GM06990 (cell line): ENCODE measurements around the gene ADAMTS17.

Experiments used
- DNase-seq: peaks from one replicate; pipeline ENCODE4 v3.0.0-alpha.2; 2011; ENCODE audit not compliant: insufficient read length; ENCODE audit errors: extremely low read depth
- H3K27me3 ChIP-seq: replicated peaks from 2 replicates; pipeline ENCODE4 v1.6.0; 2011; ENCODE audit warnings: low read length; ENCODE audit not compliant: control insufficient read depth, insufficient read depth
- H3K36me3 ChIP-seq: 2 replicates; pipeline ENCODE4 v1.5.1; 2011; ENCODE audit warnings: low read length; ENCODE audit not compliant: control insufficient read depth, insufficient read depth
- H3K4me3 ChIP-seq: replicated peaks from 2 replicates; pipeline ENCODE4 v1.5.1; 2011; ENCODE audit warnings: low read depth, mild to moderate bottlenecking, control low read depth, low read length
- CTCF ChIP-seq: IDR thresholded peaks from 2 replicates; pipeline ENCODE4 v1.5.1; 2011; ENCODE audit warnings: low read length, control low read depth, mild to moderate bottlenecking, inconsistent platforms; ENCODE audit not compliant: insufficient read depth, poor library complexity, severe bottlenecking

Gene ADAMTS17

GRCh38 chr15:99969261-99969920 is 372.4 kb downstream of the ADAMTS17 start:
- DNase-seq, result no peak
- Histone ChIP-seq H3K4me3 (no peak overlapping the region), H3K27me3 (no peaks in the 10 kb centered on the region; the same call in none of the 2 replicates), H3K36me3 (no peaks in the 10 kb centered on the region)
- TF ChIP-seq CTCF, result no peak

DNA sequence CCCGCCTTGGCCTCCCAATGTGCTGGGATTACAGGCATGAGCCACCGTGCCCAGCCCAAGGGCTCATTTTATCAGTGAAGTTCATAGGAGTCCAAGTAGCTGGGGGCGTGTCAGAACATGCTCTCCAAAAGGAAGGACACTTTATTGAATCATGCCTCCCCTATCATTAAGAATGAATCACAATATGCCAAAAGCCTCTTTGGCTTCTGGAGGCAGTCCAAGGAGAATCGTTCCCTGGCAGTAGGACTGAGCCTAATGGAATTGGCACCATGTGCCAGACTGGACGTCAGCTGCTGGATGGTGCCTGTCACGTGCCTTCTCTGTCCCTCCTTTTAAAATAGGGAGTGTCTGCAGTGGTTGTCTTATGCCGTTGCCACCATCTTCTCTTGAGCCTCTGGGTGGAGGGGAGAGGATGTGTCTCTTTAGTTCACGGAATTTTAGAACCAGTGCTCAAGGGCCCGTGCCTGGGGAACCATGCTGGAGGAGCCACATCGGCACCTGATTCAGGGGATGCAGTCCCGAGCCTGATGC is 373.9 kb downstream of the ADAMTS17 start:
- no peak for DNase-seq
- no peak overlapping the region for H3K4me3 ChIP-seq
- no peaks in the 10 kb centered on the region for H3K36me3 ChIP-seq
- no peaks in the 10 kb centered on the region; the same call in none of the 2 replicates for H3K27me3 ChIP-seq
- TF ChIP-seq CTCF, result no peak

GRCh38 chr15:99966815-99967214 is 375.0 kb downstream of the ADAMTS17 start:
- Histone ChIP-seq H3K36me3 (no peaks in the 10 kb centered on the region), H3K4me3 (no peak overlapping the region), H3K27me3 (no peaks in the 10 kb centered on the region; the same call in 1 of the 2 replicates)
- TF ChIP-seq CTCF, result no peak
- DNase-seq, result no peak

GRCh38 chr15:99965376-99965775 is 376.4 kb downstream of the ADAMTS17 start:
- no peak for TF ChIP-seq CTCF
- no peak for DNase-seq
- Histone ChIP-seq H3K36me3 (no peaks in the 10 kb centered on the region), H3K4me3 (no peak overlapping the region), H3K27me3 (no peaks in the 10 kb centered on the region; the same call in 1 of the 2 replicates)

DNA sequence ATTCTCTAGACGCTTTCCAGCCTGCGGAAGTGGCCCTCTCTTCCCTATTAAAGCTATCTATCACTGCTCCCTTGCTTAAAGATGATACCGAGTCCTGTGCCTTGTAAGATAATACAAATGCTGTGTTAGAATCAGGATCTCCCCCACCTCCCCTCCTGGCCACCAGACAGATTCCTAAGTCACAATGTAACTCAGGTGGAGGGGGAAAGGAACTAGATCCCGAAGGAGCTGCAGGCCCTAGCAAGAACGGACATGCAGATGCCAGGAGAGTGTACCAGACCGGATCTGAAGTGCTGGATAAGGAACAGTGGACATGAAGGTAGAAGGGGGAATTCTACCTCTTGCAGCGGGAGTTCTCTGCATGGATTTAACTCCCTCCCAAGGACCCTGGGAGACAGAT is 377.8 kb downstream of the ADAMTS17 start:
- Histone ChIP-seq H3K27me3 (no peaks in the 10 kb centered on the region; the same call in 1 of the 2 replicates), H3K4me3 (no peak overlapping the region), H3K36me3 (no peaks in the 10 kb centered on the region)
- TF ChIP-seq CTCF, result no peak
- no peak for DNase-seq
